NCI-H82 treated with DMSO at 0.1 percent for 48 hours (cell line): ENCODE results near the gene NCR3LG1.

Experiments used
- DNase-seq: peaks from one replicate; lab custom pipeline; 2025; ENCODE audit not compliant: unreplicated experiment; lab: John Stamatoyannopoulos, UW

Gene NCR3LG1

GRCh38 chr11:17391493-17392355 is 40.1 kb downstream of the NCR3LG1 start:
- DNase-seq = no peak

- no peak for DNase-seq
Measured at GRCh38 chr11:17392872-17393271, 41.3 kb downstream of the NCR3LG1 start.

- no peak for DNase-seq
Measured at GRCh38 chr11:17393472-17393871, 41.9 kb downstream of the NCR3LG1 start.

GRCh38 chr11:17394743-17395390 is 43.3 kb downstream of the NCR3LG1 start:
- DNase-seq = no peak

- DNase-seq = no peak
Measured at GRCh38 chr11:17395554-17395961, 44.0 kb downstream of the NCR3LG1 start.

GRCh38 chr11:17395978-17396377 is 44.4 kb downstream of the NCR3LG1 start:
- DNase-seq = no peak

GRCh38 chr11:17396598-17397310 is 45.2 kb downstream of the NCR3LG1 start:
- no peak for DNase-seq

GRCh38 chr11:17397311-17398002 is 45.9 kb downstream of the NCR3LG1 start:
- DNase-seq = no peak

GRCh38 chr11:17399236-17399635 is 47.6 kb downstream of the NCR3LG1 start:
- no peak for DNase-seq

- no peak for DNase-seq
Measured at GRCh38 chr11:17400048-17400775, 48.6 kb downstream of the NCR3LG1 start.

- DNase-seq = no peak
Measured at GRCh38 chr11:17401316-17401715, 49.7 kb downstream of the NCR3LG1 start.

GRCh38 chr11:17401841-17402240 is 50.2 kb downstream of the NCR3LG1 start:
- DNase-seq = no peak

- no peak for DNase-seq
Measured at GRCh38 chr11:17402486-17402885, 50.9 kb downstream of the NCR3LG1 start.

- DNase-seq = no peak
Measured at GRCh38 chr11:17403980-17404759, 52.6 kb downstream of the NCR3LG1 start.

- DNase-seq = no peak
Measured at GRCh38 chr11:17405232-17406005, 53.8 kb downstream of the NCR3LG1 start.

- no peak for DNase-seq
Measured at GRCh38 chr11:17406082-17406817, 54.6 kb downstream of the NCR3LG1 start.

- DNase-seq = no peak
Measured at GRCh38 chr11:17406818-17407149, 55.2 kb downstream of the NCR3LG1 start.

GRCh38 chr11:17407575-17407974 is 56.0 kb downstream of the NCR3LG1 start:
- no peak for DNase-seq
